HL-60 (cell line): Measurements from ENCODE around the gene BAIAP2L1.

Experiments
- DNase-seq, 2 experiments: peaks; one replicate each; pipeline ENCODE4 v3.0.0-alpha.2; 2010 to 2020; ENCODE audit warnings: low read depth in 1 of 2, low spot score in 1 of 2
- H3K27ac ChIP-seq: fragments of 250-450 bp; sonication (Bioruptor Pico); replicated peaks from 2 replicates; pipeline ENCODE4 v1.5.1; 2020; ENCODE audit warnings: mild to moderate bottlenecking, moderate library complexity
- H3K27me3 ChIP-seq: fragments of 250-450 bp; sonication (Bioruptor Pico); 2 replicates; pipeline ENCODE4 v1.5.1; 2021; ENCODE audit warnings: mild to moderate bottlenecking, moderate library complexity; ENCODE audit not compliant: insufficient read depth, poor library complexity, severe bottlenecking
- H3K4me3 ChIP-seq: replicated peaks from 2 replicates; pipeline ENCODE4 v1.5.1; 2011; ENCODE audit warnings: mild to moderate bottlenecking, control low read depth, low read length; ENCODE audit not compliant: insufficient read depth
- CTCF ChIP-seq: IDR thresholded peaks from one replicate; pipeline ENCODE4 v1.5.1; 2011; ENCODE audit warnings: low read length, control low read depth, inconsistent platforms; ENCODE audit not compliant: insufficient read depth
- GABPA ChIP-seq: IDR thresholded peaks from 2 replicates; pipeline ENCODE4 v1.6.1; 2012; ENCODE audit warnings: low read depth
- POLR2AphosphoS5 ChIP-seq: IDR thresholded peaks from 2 replicates; pipeline ENCODE4 v1.6.1; 2012; ENCODE audit warnings: low read depth
- REST ChIP-seq: IDR thresholded peaks from 2 replicates; pipeline ENCODE4 v1.6.1; 2012; ENCODE audit warnings: low read depth; ENCODE audit not compliant: insufficient replicate concordance
- SPI1 ChIP-seq: IDR thresholded peaks from 2 replicates; pipeline ENCODE4 v1.6.1; 2012; ENCODE audit warnings: low read depth, mild to moderate bottlenecking, borderline replicate concordance

BAIAP2L1 gene

GRCh38 chr7:98281757-98282606, 118.9 kb downstream of the BAIAP2L1 start:
- no peaks in the 10 kb centered on the region for H3K27me3 ChIP-seq
- no peak for TF ChIP-seq POLR2AphosphoS5
- TF ChIP-seq CTCF: no peak
- TF ChIP-seq SPI1: no peak
- TF ChIP-seq REST: no peak
- TF ChIP-seq GABPA: no peak
- H3K27ac ChIP-seq: peak overlapping the region; percentile 79
- DNase-seq: peak in 1 of 2 experiments; percentile 8
- H3K4me3 ChIP-seq: peak overlapping the region; percentile 70

GRCh38 chr7:98280791-98281756, 119.8 kb downstream of the BAIAP2L1 start, which contains the start of gene BRI3:
Gene BRI3 (plus strand): TSS chr7:98281686. CDS start chr7:98281796, 110 bp downstream.
- Histone ChIP-seq H3K4me3 (peak within 1 kb of the TSS; percentile 70), H3K27ac (peak within 1 kb of the TSS; percentile 82), H3K27me3 (no peaks in the 10 kb centered on the region)
- TF ChIP-seq POLR2AphosphoS5 (no peak; the same call in 1 of the 2 replicates), CTCF (no peak), SPI1 (no peak), GABPA (no peak), REST (no peak)
- DNase-seq: peak; percentile 56 to 76

- peak overlapping the region; percentile 82 for H3K27ac ChIP-seq
- DNase-seq: no peak
- no peak overlapping the region for H3K4me3 ChIP-seq
- no peak for TF ChIP-seq GABPA
- TF ChIP-seq REST: no peak
- no peak for TF ChIP-seq SPI1
- no peak for TF ChIP-seq POLR2AphosphoS5
- TF ChIP-seq CTCF: no peak
- H3K27me3 ChIP-seq: no peaks in the 10 kb centered on the region
Measured at GRCh38 chr7:98280296-98280695, 120.6 kb downstream of the BAIAP2L1 start.
